ENCODE results near the gene GPR143. TPM values are rescaled to one million over a fixed set of nuclear protein-coding genes. Genes with fewer than 3 reads are reported as not detected.

Gene GPR143
- total RNA-seq, 2 experiments from 2014 or later = not detected

- CTCF ChIA-PET = no interaction called here
- POLR2A ChIA-PET = no interaction called here
These were observed 55.3 kb downstream of the GPR143 start for GRCh38 chrX:9710332-9710731.

- ChIA-PET CTCF (no interaction called here), POLR2A (no interaction called here)
These were observed 56.6 kb downstream of the GPR143 start for GRCh38 chrX:9708923-9709553.

GRCh38 chrX:9708086-9708485 is 57.6 kb downstream of the GPR143 start:
- ChIA-PET POLR2A (no interaction called here), CTCF (no interaction called here)

- ChIA-PET CTCF (interaction anchor here (0.6 kb wide), 1 partner anchor 544 kb away, joined by 3 read pairs; no protein-coding TSS in a partner anchor), POLR2A (no interaction called here)
These were observed 58.2 kb downstream of the GPR143 start for GRCh38 chrX:9707306-9708033.

- POLR2A ChIA-PET = no interaction called here
- CTCF ChIA-PET = no interaction called here
These were observed 59.2 kb downstream of the GPR143 start for GRCh38 chrX:9706421-9706820.

- CTCF ChIA-PET = no interaction called here
- POLR2A ChIA-PET = no interaction called here
These were observed 60.7 kb downstream of the GPR143 start for GRCh38 chrX:9704876-9705465.

- ChIA-PET POLR2A (no interaction called here), CTCF (no interaction called here)
These were observed 62.2 kb downstream of the GPR143 start for GRCh38 chrX:9703406-9703805.

- ChIA-PET CTCF (no interaction called here), POLR2A (no interaction called here)
These were observed 63.9 kb downstream of the GPR143 start for GRCh38 chrX:9701790-9702189.

GRCh38 chrX:9700555-9700954 is 65.1 kb downstream of the GPR143 start:
- POLR2A ChIA-PET = no interaction called here
- CTCF ChIA-PET = no interaction called here

- POLR2A ChIA-PET = no interaction called here
- CTCF ChIA-PET = no interaction called here
These were observed 67.1 kb downstream of the GPR143 start for GRCh38 chrX:9698576-9698975.

- ChIA-PET CTCF (no interaction called here), POLR2A (no interaction called here)
These were observed 72.2 kb downstream of the GPR143 start for GRCh38 chrX:9693307-9694001.

- ChIA-PET POLR2A (no interaction called here), CTCF (no interaction called here)
These were observed 75.6 kb downstream of the GPR143 start for GRCh38 chrX:9690046-9690445.

- CTCF ChIA-PET = no interaction called here
- POLR2A ChIA-PET = no interaction called here
These were observed 76.8 kb downstream of the GPR143 start for GRCh38 chrX:9688833-9689232.

- ChIA-PET CTCF (no interaction called here), POLR2A (no interaction called here)
These were observed 77.7 kb downstream of the GPR143 start for GRCh38 chrX:9687899-9688298.

GRCh38 chrX:9683350-9683749 is 82.3 kb downstream of the GPR143 start:
- ChIA-PET CTCF (no interaction called here), POLR2A (no interaction called here)

- ChIA-PET CTCF (no interaction called here), POLR2A (no interaction called here)
These were observed 82.8 kb downstream of the GPR143 start for GRCh38 chrX:9682861-9683260.

- ChIA-PET POLR2A (no interaction called here), CTCF (no interaction called here)
These were observed 83.2 kb downstream of the GPR143 start for GRCh38 chrX:9682456-9682855.

GRCh38 chrX:9681422-9681821 is 84.2 kb downstream of the GPR143 start:
- ChIA-PET POLR2A (no interaction called here), CTCF (no interaction called here)

GRCh38 chrX:9681011-9681410 is 84.6 kb downstream of the GPR143 start:
- ChIA-PET POLR2A (no interaction called here), CTCF (no interaction called here)

GRCh38 chrX:9678215-9678965 is 87.3 kb downstream of the GPR143 start:
- CTCF ChIA-PET = no interaction called here
- POLR2A ChIA-PET = no interaction called here

All from activated CD8-positive, alpha-beta memory T cell treated with anti-CD3 and anti-CD28 coated beads for 36 hours (primary cell).